ENCODE data around the gene DCPS.
"Not testable (repeated sequence)": the region's sequence is repeated elsewhere in the genome, so short reads cannot be mapped to it uniquely, and the experiment has no call there.

Gene DCPS

DNA sequence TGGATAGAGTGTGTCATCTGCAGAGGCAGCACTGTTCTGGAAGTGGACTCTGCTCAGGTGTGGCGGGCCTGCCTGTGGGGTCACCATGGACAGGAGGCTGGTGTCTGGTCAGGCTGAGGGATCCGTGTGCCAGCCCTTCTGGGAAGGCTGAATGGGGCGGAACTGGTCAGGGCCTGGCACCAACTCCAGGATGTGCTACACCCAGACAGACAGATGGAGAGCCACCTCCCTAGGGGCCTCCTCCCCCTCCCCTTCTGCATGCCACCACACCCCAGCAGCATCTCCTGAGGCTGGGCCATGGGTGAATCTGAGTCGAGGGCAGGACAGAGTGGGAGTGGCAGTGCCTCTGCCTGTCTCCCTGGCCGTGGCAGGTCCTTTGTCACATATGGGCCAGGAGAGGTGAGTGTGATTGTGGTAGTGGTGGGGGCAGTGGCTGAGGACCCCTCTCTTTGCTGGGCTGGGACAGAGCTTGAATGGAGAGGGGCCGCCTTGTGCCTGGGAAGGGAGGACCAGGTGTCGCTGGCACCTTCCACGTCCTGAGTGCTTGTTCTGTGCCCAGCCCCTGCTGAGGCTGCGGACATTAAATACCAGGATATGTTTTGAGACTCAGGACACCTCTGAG, 80.7 kb downstream of the DCPS start:
- no peak for DNase-seq (ENCODE audit: low spot score)

DNA sequence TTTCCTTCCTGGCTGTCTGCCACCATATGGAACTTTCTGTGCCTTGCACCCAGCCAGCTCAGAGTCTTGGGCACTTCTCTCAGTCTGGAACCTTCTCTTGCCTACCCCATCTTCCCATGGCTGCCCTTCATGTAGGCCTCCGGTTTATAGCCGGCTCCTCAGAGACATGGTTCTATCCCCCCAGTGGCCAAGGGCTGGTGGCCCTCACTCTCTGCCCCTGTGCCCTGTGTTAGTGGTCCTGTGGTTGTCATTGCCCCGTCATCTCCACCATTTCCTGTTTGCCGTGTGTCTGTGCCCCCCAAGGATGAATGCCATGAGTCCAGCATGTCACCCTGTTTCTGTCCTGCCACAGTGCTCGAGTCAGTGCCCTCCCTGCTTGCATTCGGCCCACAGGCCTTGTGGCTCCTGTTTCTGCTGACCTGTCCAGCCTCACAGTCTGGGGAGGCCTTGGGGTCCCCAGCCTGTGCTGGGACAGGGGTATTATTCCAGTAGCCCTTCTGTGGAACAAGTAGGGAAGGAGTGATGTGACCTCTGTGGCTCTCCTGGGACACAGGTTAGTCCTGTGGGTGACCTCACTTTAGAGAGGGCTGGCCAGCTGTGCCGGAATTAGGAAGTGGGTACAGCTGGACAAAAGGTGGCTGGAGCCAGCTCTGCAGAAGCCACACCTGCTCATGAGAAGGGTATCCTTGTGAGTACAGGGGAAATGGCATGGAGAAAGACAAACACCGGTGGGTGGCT, 82.3 kb downstream of the DCPS start:
- DNase-seq (ENCODE audit: low spot score): no peak

DNA sequence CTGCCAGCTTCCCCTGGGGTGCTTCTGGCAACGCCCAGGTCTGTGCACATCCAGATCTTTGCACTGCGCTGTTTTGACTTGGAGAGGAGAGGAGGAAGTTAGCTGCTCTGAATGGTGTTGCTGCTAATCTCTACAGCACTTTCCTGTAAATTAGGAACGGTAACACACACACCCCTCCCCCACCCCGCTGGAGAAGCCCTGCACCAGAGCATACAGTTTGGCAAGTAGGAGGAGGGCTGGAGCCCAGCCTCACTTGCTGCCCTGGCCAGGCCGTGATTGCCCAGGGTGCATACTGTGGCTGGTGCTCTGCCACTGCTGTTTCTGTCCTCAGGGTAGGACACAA, 82.8 kb downstream of the DCPS start:
- DNase-seq (ENCODE audit: low spot score): not testable (repeated sequence)

DNA sequence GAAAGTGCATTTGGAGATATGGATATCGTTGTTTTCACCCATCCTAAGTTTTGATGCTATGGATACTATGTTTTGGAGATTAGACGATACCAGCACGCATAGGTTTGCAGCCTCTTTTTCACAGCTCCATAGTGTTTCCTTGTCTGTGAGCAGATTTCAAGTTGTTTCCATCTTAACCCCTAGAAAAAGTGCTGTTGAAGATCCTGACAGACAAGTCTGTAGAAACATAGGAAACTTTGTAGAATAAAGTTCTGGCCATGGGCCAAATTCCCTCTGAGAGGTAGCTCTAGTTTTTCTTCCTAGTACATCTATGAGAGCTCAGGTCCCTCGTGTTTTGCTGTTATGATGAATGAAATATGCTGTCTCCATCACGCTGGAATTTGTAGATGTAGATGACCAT, 84.0 kb downstream of the DCPS start:
- DNase-seq (ENCODE audit: low spot score): no peak

DNA sequence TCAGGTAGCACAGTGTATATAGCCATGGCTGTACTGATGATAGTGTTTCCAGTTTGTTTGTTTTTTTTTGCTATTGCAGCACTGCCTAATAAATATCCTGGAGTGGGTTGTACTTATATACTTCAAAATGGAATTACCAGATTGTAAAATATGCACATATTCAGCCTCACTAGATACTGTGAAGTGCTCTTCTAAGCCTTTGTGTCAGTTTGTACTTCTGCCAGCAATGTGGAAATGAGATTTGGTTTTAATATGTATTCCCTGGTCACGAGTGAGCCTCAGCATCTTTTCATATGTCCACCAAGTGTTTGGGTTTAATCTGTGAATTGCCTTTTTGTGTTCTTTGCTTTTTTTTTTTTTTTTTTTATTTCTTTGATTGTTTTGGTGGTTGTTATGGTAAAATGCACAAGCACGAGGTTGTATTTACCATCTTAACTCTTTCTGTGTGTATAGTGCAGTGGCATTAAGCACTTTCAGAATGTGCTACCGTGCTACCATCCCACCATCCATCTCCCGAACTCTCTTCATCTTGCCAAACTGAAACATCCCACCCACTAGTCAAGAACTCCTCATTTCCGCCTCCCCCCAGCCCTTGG, 86.5 kb downstream of the DCPS start:
- no peak for DNase-seq (ENCODE audit: low spot score)

DNA sequence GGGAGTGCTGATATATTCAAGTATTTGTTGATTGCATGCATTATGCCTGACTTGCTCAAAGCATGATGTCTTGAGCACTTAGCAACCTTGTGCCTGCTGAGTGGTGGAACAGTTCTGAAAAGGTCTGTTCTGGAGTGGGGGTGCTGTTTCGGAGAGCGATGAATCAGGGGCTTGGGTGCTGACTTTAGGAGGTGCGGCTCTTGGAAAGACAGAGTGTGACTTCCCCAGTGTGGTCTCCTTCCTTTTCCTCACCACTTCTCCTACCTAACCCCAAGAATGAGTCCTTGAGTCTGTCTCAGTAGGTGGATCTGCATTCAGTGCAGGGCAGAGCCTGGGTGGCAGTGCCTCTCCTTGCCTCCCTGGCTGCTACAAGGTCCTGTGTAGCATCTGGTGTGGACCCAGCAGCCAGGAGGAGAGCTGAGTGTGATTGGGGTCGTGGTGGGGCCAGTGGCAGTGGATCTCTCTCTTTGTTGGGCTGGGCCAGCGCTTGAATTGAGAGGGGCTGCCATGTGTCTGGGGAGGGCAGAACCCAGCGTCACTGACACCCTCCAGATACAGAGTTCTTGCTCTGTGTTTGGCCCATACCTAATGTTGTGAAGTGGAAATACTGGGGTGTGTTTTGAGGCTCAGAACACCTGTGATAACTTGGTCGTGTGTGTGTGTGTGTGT, 87.6 kb downstream of the DCPS start:
- DNase-seq (ENCODE audit: low spot score): no peak

DNA sequence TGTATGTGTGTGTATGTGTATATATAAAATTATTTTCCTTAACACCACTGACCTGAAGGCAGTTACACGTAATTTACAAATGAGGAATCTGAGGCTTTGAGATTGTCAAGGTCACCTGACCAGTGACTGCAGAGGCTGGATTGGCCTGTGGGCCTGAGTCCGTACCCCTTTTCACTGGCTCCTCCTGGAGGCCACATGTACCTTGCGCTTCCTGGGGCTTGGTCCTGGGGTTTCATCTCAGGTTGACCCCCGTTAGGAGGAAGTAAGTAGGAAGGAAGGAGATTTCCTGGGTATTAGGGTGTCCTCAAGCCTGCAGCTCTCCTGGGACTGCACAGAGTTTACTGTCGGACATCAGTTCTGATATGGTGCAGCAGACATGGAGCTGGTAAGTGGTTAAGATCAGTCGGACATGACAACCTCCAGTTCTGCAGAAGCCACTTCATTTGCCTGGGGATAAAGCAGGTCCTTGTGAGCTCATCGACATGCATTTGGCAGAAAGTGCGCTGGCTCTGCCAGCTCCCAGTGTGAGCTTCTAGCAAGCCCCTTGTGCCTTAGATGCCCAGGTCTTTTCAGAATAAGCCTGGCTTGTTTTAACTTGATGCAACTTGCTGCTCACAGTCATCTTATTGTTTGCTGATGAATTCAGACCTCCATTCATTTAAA, 88.2 kb downstream of the DCPS start:
- DNase-seq (ENCODE audit: low spot score): no peak

DNA sequence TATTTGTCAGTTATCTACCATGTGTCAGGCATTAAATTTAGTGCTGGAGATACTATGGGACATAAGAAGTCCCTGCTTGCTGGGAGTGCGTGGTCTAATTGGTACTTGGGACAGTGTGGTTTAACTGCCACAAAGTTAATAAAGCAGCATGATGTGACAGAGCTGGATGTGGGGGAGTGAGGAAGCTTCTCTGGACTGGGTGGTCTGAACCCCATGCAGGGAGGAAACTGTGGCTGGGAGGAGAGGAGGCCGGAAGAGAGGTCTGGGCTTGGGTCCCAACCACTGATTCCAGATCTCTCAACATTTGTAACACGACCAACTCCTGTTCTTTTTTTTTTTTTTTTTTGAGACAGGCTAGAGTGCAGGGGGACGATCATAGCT, 88.8 kb downstream of the DCPS start:
- no peak for DNase-seq (ENCODE audit: low spot score)

DNA sequence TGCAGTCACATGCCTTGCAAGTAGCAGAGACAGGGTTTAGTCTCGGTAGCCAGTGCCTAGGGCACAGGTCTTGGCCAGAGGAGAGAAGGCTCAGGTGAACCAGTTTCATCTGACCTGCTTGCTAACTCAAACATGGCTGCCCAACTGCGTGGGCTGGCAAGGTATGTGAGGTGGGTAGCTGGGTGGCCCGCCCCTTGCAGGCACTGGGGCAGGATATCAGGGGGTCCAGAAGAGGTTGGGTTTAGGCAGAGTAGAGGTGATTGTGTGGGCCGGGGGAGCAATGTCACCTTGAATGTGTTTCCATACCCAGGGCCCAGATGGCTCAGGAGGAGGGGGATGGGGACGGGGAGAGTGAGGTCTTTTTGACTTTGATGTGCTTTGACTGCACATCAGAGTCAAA, 89.3 kb downstream of the DCPS start:
- DNase-seq (ENCODE audit: low spot score): no peak

DNA sequence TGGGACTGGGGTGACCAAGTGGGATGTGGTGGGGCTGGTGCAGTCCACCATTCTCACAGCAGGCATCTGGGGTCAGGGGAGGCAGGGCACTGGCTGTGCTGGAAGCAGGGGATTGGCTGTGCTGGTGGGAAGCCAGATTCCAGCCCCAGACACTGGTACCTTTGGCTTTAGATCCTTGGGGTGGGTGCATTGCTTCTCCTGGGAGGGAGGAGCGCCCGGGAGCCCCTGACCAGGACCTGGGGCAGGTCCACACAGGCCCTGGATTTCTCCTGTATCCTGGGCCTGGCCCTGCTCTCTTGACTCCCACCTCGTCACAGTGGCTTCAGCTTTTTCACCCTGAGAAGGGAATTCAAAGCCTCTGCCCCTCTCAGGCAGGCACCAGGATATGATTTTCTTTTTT, 90.2 kb downstream of the DCPS start:
- no peak for DNase-seq (ENCODE audit: low spot score)

DNA sequence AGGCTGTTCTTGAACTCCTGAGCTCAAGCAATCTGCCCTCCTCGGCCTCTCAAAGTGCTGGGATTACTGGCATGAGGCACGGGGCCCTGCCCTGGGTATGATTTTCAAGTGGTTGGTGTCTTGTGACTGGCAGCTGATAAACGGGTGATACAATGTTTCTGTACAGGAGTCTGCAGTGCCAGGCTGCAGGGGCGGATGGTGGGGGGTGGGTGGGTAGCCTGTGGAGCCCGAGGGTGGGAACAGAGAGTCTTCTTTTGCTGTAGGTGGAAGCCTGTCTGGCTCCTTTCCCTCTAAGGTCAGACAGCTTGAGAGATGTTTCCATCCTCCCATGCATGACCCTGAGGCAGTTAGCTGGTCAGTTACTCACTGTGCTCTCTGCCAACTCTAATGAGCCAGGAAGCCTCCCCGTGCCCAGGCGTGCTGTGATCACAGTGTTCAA, 90.8 kb downstream of the DCPS start:
- not testable (repeated sequence) for DNase-seq (ENCODE audit: low spot score)
